Midbrain (tissue), 1 donor: Measurements from ENCODE around the gene PRSS50.

ENCODE experiments used
- DNase-seq: peaks from one replicate; lab custom pipeline; 2025; lab: John Stamatoyannopoulos, UW

PRSS50 gene

GRCh38 chr3:46725621-46726314 lies 8.1 kb upstream of the PRSS50 start:
- no peak for DNase-seq

- no peak for DNase-seq
Observed at GRCh38 chr3:46724424-46724823, 6.8 kb upstream of the PRSS50 start.

GRCh38 chr3:46722443-46722842 lies 4.8 kb upstream of the PRSS50 start:
- no peak for DNase-seq

- no peak for DNase-seq
Observed at GRCh38 chr3:46721009-46721408, 3.3 kb upstream of the PRSS50 start.

GRCh38 chr3:46719735-46720271 lies 2.1 kb upstream of the PRSS50 start:
- no peak for DNase-seq

GRCh38 chr3:46719044-46719565 lies 1.4 kb upstream of the PRSS50 start:
- DNase-seq = no peak

GRCh38 chr3:46716461-46717441 lies 918 bp downstream of the PRSS50 start:
- DNase-seq = no peak

- no peak for DNase-seq
Observed at GRCh38 chr3:46715507-46716175, 2.0 kb downstream of the PRSS50 start.

- DNase-seq = no peak
Observed at GRCh38 chr3:46714728-46715506, 2.8 kb downstream of the PRSS50 start.

GRCh38 chr3:46713898-46714552 lies 3.6 kb downstream of the PRSS50 start:
- DNase-seq = no peak

GRCh38 chr3:46713050-46713897 lies 4.4 kb downstream of the PRSS50 start:
- no peak for DNase-seq

GRCh38 chr3:46712191-46713049 lies 5.2 kb downstream of the PRSS50 start:
- no peak for DNase-seq

- DNase-seq = no peak
Observed at GRCh38 chr3:46711760-46712159, 5.9 kb downstream of the PRSS50 start.

- DNase-seq = no peak
Observed at GRCh38 chr3:46711305-46711704, 6.4 kb downstream of the PRSS50 start.

- no peak for DNase-seq
Observed at GRCh38 chr3:46710671-46711295, 6.9 kb downstream of the PRSS50 start.

- DNase-seq = no peak
Observed at GRCh38 chr3:46710229-46710628, 7.4 kb downstream of the PRSS50 start.

- no peak for DNase-seq
Observed at GRCh38 chr3:46709721-46710120, 7.9 kb downstream of the PRSS50 start.

- DNase-seq = no peak
Observed at GRCh38 chr3:46709157-46709654, 8.5 kb downstream of the PRSS50 start.
